ENCODE measurements around the gene MCF2.
"Not testable (repeated sequence)": the region's sequence is repeated elsewhere in the genome, so short reads cannot be mapped to it uniquely, and the experiment has no call there.

The MCF2 gene

DNA sequence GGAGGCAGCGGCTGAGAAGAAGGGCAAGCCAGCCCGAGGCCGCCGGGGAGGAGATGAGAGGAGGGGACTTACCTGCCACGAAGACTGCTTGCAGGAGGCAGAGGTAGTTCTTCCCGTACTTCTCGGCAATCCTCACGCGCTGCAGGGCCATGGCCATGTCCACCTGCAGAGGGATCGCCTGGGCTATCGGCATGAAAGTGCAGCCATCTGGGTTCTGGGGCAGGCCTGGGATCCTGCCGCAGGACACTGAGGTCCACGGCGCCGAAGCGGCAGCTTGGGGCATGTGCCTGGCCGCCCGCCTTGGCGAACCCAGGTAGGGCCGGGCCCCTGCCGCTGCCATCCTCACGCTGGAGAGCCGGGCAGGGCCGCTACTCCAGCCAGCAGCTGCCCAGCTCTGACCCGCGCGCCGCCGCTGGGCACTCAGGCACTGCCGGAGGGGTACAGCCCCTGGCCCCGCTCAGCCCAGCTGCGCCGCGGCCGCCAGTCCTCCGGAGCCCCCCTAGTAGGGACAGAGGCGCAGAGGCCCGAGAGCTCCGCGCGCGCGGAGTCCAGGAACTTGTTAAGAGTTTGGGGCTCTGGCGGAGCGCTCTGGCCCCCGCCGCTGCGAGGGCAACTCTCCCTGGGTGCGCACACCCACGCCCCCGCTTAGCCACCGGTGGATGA lies 16.0 kb downstream of the MCF2 start:
- no peak for DNase-seq (ENCODE audit: low spot score)
- no peak for TF ChIP-seq CTCF (IDR thresholded peaks at IDR 0.05; ENCODE audit: extremely low read depth, missing control alignments)

DNA sequence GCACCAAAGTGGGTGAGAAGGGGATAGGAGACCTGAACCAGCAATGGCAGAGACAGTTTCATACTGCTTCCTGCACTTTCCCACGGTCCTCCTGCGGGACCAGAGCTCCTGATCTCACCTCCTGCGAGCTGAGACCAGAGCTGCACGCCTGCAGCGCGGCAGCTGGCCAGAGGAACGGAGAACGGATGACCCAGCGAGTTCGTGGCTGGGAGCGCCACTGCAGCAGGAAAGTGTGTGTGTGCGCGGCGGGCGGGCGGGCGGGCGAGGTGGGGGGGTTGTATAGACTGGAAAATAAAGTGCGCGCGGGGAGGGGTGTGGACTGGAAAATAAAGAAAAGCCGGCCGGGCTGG lies 16.5 kb downstream of the MCF2 start:
- no peak for TF ChIP-seq CTCF (IDR thresholded peaks at IDR 0.05; ENCODE audit: extremely low read depth, missing control alignments)
- DNase-seq (ENCODE audit: low spot score): no peak

DNA sequence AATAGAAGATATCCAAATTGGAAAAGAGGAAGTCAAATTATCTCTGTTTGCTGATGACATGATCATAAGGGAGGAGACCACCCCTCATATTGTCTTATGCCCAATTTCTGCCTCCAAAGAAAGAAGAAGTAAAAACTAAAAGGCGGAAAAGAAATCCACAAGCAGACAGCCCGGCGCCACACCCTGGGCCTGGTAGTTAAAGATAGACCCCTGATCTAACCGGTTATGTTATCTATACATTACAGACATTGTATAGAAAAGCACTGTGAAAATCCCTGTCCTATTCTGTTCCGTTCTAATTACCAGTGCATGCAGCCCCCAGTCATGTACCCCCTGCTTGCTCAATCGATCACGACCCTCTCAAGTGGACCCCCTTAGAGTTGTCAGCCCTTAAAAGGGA lies 22.8 kb downstream of the MCF2 start:
- DNase-seq (ENCODE audit: low spot score): not testable (repeated sequence)

DNA sequence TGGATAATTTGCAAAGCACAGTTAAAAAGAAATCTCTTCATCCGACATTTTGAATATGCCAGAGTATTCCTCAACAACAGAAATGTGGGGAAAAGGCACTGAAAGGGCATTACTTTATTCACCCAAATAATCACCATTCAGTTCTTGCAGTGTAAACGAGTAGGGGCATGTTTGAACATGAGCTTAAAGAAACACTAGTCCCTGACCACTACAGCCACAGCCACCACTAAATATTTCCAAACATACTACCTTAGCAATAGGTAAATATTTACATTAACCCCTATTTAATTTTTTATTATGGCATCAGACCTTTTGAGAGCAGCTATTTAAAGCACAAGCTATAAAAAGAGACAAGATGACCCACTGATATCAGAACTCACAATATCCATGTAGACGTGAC lies 27.6 kb downstream of the MCF2 start:
- TF ChIP-seq CTCF (IDR thresholded peaks at IDR 0.05; ENCODE audit: extremely low read depth, missing control alignments): no peak
- no peak for DNase-seq (ENCODE audit: low spot score)

- no peak for TF ChIP-seq CTCF (IDR thresholded peaks at IDR 0.05; ENCODE audit: extremely low read depth, missing control alignments)
- peak; percentile 8 for DNase-seq (ENCODE audit: low spot score)
Measured at GRCh38 chrX:139647597-139647996, 60.4 kb downstream of the MCF2 start.

DNA sequence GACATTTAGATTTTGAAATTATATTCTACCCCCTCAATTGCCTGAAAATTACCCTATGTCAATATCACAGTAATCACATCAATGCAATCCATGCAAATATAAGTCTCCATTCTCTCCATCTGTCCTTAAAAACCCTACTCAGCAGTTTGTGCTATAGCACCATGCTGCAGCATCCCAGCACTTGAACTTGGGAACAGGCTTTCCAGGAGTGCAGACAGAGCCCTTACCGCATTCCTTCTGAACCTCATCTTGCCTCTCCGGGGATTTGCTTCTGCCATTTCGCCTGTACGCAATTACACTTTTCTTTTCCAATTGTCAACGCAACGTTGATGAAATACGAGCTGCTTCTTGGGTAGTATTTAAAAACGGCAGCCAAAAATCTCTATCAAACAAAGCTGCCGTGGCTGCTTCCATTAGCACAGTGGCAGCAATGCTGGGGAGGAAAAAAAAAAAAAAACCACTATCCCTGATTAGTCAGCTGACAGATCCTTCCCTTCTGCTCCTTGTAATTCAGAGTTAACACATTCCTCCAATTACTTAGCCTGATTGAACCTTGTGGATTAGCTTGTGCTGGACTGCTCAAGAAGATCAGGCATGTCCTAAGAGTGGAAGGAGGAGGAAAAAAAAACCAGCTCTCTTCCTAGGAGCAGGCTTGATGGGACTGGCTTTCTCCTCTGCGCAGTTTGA lies 65.6 kb downstream of the MCF2 start:
- TF ChIP-seq CTCF (IDR thresholded peaks at IDR 0.05; ENCODE audit: extremely low read depth, missing control alignments): no peak
- no peak for DNase-seq (ENCODE audit: low spot score)

DNA sequence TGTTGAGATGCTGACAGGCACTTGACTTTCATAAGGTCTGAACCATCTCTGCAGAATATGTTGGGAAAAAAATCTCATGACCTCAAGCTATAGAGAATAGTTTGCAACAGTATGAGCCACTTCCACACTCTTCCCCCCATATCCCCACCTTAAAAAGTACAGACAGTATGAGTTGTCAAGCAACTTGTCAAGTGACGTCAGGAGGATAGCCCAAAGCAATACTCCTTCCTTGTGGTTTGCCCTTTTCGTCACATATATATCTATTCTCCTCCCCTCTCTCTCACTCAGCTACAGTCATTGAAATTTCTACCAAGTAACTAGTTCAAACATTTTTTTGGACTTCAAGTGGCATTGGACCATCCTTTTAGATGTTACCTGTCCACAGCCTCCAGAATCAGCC lies 67.7 kb downstream of the MCF2 start:
- no peak for TF ChIP-seq CTCF (IDR thresholded peaks at IDR 0.05; ENCODE audit: extremely low read depth, missing control alignments)
- no peak for DNase-seq (ENCODE audit: low spot score)

DNA sequence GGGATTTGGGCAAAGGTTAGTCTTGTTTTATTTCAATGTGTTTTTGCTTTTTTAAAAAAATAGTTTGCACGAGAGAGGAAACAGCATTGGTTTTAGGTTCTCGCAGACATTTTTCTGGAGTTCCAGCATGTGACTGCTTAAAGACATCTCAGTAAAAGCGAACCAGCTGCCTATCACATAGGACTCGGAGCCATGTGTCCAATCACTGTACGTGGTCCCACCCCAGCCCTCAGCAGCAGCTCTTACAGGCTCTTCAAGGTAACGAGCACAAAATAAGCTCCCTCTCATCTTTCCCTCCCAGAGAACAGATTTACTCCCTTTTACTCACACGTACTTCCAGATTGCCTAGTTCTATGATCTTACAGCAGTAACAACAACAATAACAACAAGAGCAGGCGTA lies 68.7 kb downstream of the MCF2 start:
- no peak for TF ChIP-seq CTCF (IDR thresholded peaks at IDR 0.05; ENCODE audit: extremely low read depth, missing control alignments)
- no peak for DNase-seq (ENCODE audit: low spot score)
